NB4 (cell line): ENCODE results near the gene DPF3.

Source experiments
- CTCF ChIP-seq: IDR thresholded peaks from one replicate; pipeline ENCODE4 v1.5.1; 2012; ENCODE audit warnings: low read depth, low read length
- MAX ChIP-seq: IDR thresholded peaks from 2 replicates; pipeline ENCODE4 v1.6.1; 2011; ENCODE audit warnings: low read depth, low read length
- MYC ChIP-seq: IDR thresholded peaks from 2 replicates; pipeline ENCODE4 v1.6.1; 2011; ENCODE audit warnings: low read depth, low read length
- POLR2A ChIP-seq: IDR thresholded peaks from 2 replicates; pipeline ENCODE4 v1.6.1; 2011; ENCODE audit warnings: mild to moderate bottlenecking; ENCODE audit not compliant: insufficient read length; ENCODE audit errors: extremely low read depth

- TF ChIP-seq CTCF: no peak
- no peak for TF ChIP-seq MYC
- TF ChIP-seq POLR2A: no peak
- TF ChIP-seq MAX: no peak
Observed at GRCh38 chr14:72722201-72722785, 171.6 kb downstream of the DPF3 start.
